Gastrocnemius medialis (tissue), 4 donors: Measurements from ENCODE around the gene HOXC6.

ENCODE experiments used
- POLR2A ChIP-seq, 2 donors: fragments of 450-650 bp; IDR thresholded peaks; one replicate each; pipeline ENCODE4 v1.6.1; 2017; ENCODE audit warnings: antibody characterized with exemption in 2 of 2, mild to moderate bottlenecking in 2 of 2, moderate library complexity in 2 of 2
- TF ChIP-seq, protein P1 (sequence below), 5 experiments: fragments of 450-650 bp in 3 of 5; fragments of 200-600 bp in 2 of 5; sonication (generic) in 2 of 5; IDR thresholded peaks in 4 of 5; conservative IDR thresholded peaks in 1 of 5; 1 replicate in 4 of 5; 2 replicates in 1 of 5; pipeline ENCODE4 v1.5.1; 2016 to 2019; ENCODE audit warnings: antibody characterized with exemption in 5 of 5, mild to moderate bottlenecking in 3 of 5, moderate library complexity in 3 of 5

DNA sequence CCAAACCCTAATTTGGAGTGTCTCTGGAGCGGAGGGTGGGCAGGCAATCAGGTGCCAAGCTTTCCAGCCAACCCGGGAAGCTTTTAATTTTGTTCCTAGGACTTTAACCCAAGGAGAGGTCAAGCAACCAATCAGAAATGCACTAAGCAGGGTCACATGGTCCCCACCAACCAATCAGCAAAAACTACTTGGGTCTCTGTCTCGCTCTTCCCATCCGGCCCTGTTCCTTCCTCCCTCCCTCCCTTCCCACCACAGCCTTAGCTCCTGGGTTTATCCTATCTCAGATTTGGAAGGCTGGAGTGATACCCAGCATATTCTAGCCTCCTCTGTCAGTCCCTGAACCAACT is 11.9 kb downstream of the HOXC6 start:
- TF ChIP-seq, protein P1, sequence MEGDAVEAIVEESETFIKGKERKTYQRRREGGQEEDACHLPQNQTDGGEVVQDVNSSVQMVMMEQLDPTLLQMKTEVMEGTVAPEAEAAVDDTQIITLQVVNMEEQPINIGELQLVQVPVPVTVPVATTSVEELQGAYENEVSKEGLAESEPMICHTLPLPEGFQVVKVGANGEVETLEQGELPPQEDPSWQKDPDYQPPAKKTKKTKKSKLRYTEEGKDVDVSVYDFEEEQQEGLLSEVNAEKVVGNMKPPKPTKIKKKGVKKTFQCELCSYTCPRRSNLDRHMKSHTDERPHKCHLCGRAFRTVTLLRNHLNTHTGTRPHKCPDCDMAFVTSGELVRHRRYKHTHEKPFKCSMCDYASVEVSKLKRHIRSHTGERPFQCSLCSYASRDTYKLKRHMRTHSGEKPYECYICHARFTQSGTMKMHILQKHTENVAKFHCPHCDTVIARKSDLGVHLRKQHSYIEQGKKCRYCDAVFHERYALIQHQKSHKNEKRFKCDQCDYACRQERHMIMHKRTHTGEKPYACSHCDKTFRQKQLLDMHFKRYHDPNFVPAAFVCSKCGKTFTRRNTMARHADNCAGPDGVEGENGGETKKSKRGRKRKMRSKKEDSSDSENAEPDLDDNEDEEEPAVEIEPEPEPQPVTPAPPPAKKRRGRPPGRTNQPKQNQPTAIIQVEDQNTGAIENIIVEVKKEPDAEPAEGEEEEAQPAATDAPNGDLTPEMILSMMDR (IDR thresholded peaks at IDR 0.05 in 4 of 5, conservative IDR thresholded peaks at IDR 0.05 in 1 of 5): no peak
- TF ChIP-seq POLR2A (IDR thresholded peaks at IDR 0.05): no peak
